ENCODE results near the gene DNAJC5. TPM values are rescaled to one million over a fixed set of nuclear protein-coding genes. Genes with fewer than 3 reads are reported as not detected.
"Not testable (repeated sequence)": the region's sequence is repeated elsewhere in the genome, so short reads cannot be mapped to it uniquely, and the experiment has no call there.

DNAJC5 gene
- total and polyA plus RNA-seq, 8 donors = 20.1 to 31.5 (median 27.8) TPM

DNA sequence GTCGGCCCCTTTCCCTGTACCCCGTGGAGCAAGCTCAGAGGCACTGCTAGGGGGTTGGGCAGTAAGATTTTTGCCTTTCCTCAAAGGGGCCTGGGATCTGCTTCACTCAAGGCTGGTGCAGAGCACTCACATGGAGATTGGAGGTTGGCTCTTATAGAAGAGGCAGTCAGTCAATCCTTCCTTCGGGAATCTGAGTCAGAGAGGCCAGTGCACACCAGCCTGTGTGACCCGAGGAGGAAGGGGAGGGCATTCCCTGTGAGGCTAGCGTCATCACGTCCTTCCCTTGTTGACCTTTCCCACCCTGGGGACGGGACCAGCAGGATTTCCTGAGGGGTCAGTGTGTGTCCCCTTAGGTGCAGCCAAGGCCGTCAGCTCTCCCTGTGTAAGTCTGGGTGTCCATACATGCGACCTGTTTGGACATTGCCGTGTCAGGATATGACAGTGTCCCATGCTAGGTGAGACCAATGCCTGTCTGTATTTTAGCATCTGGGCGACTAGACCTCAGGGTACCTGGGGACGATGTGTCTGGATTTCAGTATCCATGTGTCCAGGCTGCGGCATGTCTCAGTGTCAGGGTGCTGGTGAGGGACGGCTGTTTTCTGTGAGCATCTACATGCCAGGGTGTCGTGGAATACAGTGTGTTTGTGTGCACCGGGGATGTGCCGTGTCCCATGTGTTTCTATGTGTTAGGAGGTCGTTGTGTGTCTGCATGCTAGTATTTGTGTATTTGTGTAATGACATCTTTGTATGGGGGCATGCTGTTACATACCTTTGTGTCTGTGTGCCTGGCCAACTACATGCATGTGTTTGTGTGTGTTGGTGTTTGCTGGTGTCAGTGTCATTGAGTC, 77.6 kb downstream of the DNAJC5 start:
- no peak for TF ChIP-seq CTCF (IDR thresholded peaks at IDR 0.05)
- H3K27ac ChIP-seq = no peak overlapping the region
- DNase-seq (peak in 4 of 6 donors; percentile 10 to 38 (median 14)), FAIRE-seq (no peak), ATAC-seq (no peak)
- 62 to 67% methylated on average over 18 of the region's 18 CpGs for WGBS, 2 donors
- intact Hi-C loops (cut with DNase I) = loop anchor here in 1 of 3 donors (5.0 kb wide), 1 partner anchor 190 kb away; no protein-coding TSS in a partner anchor
- no peak overlapping the region for H3K4me3 ChIP-seq
- peaks cover 0 to 9% (median 0%) of the 10 kb centered on the region in 3 donors for H3K4me1 ChIP-seq
- no peaks in the 10 kb centered on the region for H3K9me3 ChIP-seq
- no peaks in the 10 kb centered on the region for H3K27me3 ChIP-seq
- no peaks in the 10 kb centered on the region for H3K36me3 ChIP-seq

GRCh38 chr20:63973160-63973479, 78.2 kb downstream of the DNAJC5 start:
- Histone ChIP-seq H3K36me3 (no peaks in the 10 kb centered on the region), H3K4me1 (peaks cover 0 to 9% (median 0%) of the 10 kb centered on the region in 3 donors), H3K27ac (no peak overlapping the region), H3K9me3 (no peaks in the 10 kb centered on the region), H3K4me3 (no peak overlapping the region), H3K27me3 (no peaks in the 10 kb centered on the region)
- WGBS, 2 donors = 83 to 88% methylated on average over 3 of the region's 3 CpGs
- DNase-seq = no peak
- no peak for FAIRE-seq
- TF ChIP-seq CTCF (IDR thresholded peaks at IDR 0.05) = no peak
- ATAC-seq = no peak
- intact Hi-C loops (cut with DNase I) = loop anchor here in 1 of 3 donors (5.0 kb wide), 1 partner anchor 191 kb away; no protein-coding TSS in a partner anchor

- no peaks in the 10 kb centered on the region for H3K9me3 ChIP-seq
- FAIRE-seq (no peak), DNase-seq (peak; percentile 80 to 98 (median 92)), ATAC-seq (peak; percentile 81 to 92 (median 86))
- WGBS, 2 donors = 10% methylated on average over 37 of the region's 37 CpGs
- peak overlapping the region in 2 of 4 donors; percentile 16 to 36 for H3K4me3 ChIP-seq
- peak overlapping the region in 1 of 4 donors; percentile 37 for H3K27ac ChIP-seq
- peaks cover 0 to 7% (median 0%) of the 10 kb centered on the region in 3 donors for H3K4me1 ChIP-seq
- H3K27me3 ChIP-seq = no peaks in the 10 kb centered on the region
- intact Hi-C loops (cut with DNase I) = loop anchor here in 1 of 3 donors (5.0 kb wide), 1 partner anchor 192 kb away; no protein-coding TSS in a partner anchor
- peak; percentile 94 to 99 (median 98) for TF ChIP-seq CTCF (IDR thresholded peaks at IDR 0.05)
- no peaks in the 10 kb centered on the region for H3K36me3 ChIP-seq
Measured at GRCh38 chr20:63973636-63974401, 78.9 kb downstream of the DNAJC5 start.

DNA sequence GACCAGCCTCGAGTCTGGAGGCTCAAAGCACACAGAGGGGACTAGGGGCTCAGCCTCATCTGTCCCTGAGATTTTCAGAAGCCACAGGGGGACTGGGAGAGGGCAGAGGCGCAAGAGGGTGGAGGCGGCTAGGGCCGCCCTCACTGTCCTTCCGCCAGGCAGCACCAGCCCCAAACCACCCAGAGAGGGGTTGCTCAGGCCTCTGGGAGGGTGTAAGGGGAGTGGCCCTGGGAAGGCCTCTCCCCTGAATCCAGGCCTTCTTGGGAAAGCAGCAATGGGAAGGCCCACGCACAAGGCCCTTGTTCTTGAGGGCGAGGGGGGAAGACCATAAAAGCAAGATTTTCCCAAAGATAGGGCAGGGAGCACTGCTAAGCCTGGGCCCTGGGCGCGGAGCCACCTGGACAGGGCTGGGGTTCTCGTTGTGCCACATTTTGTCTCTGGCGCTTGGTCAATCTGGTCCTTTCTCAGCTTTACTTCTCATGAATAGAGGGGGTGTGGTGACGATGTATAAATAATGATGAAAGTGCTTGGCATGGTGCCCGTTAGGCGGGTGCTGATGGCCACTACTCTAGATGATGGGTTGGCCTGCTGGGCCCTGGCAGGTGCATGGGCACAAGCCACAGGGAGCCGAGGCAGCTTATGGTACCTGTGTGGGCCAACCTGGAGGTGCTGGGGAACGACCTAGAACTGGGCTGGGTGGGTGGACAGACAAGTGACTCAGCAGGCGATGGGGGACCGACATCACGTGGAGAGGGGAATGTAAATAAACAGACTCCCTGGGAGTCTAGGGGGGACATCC, 79.7 kb downstream of the DNAJC5 start:
- H3K27ac ChIP-seq = no peak overlapping the region
- ATAC-seq (no peak), DNase-seq (peak in 5 of 6 donors; percentile 28 to 74 (median 60)), FAIRE-seq (no peak)
- no peaks in the 10 kb centered on the region for H3K36me3 ChIP-seq
- WGBS, 2 donors = 55 to 61% methylated on average over 18 to 19 of the region's 19 CpGs
- peaks cover 0 to 5% (median 0%) of the 10 kb centered on the region in 3 donors for H3K4me1 ChIP-seq
- no peaks in the 10 kb centered on the region for H3K9me3 ChIP-seq
- H3K4me3 ChIP-seq = no peak overlapping the region
- H3K27me3 ChIP-seq = no peaks in the 10 kb centered on the region
- intact Hi-C loops (cut with DNase I) = loop anchor here in 2 of 3 donors (5.0 kb wide), 2 partner anchors 192 to 437 kb away; partner anchors contain the start of gene PTK6 (in 1 of the 2)
- TF ChIP-seq CTCF (IDR thresholded peaks at IDR 0.05) = no peak

- H3K27me3 ChIP-seq, H3K36me3 ChIP-seq, FAIRE-seq, H3K27ac ChIP-seq, H3K4me3 ChIP-seq, ATAC-seq, H3K9me3 ChIP-seq, DNase-seq: not testable (repeated sequence)
- 85 to 92% methylated on average over 7 of the region's 7 CpGs for WGBS, 2 donors
- H3K4me1 ChIP-seq = peaks cover 0 to 12% (median 5%) of the 10 kb centered on the region in 3 donors
- intact Hi-C loops (cut with DNase I) = loop anchor here in 1 of 3 donors (5.0 kb wide), 1 partner anchor 439 kb away; the partner anchor contains the start of gene PTK6
Measured at GRCh38 chr20:63976511-63976910, 81.6 kb downstream of the DNAJC5 start.
